ENCODE measurements around the gene MEGF10. TPM values are rescaled to one million over a fixed set of nuclear protein-coding genes. Genes with fewer than 3 reads are reported as not detected.

Gene MEGF10
- total and polyA plus RNA-seq, 2 of the 8 experiments (the other 6 are each of a cell fraction or from before 2014, with no cell fraction given): 38.2 to 53.1 TPM

- H3K4me1 ChIP-seq (replicated peaks in 1 of 4; ENCODE audit: control insufficient read depth in 3 of 4, insufficient read depth in 4 of 4, low read length in 3 of 4): peaks cover 6 to 19% (median 15%) of the 10 kb centered on the region in 4 experiments
- H3K4me2 ChIP-seq (ENCODE audit: insufficient read depth in 1 of 2, low read depth in 2 of 2, low read length in 2 of 2): peak overlapping the region; percentile 19 to 32; a peak in 2 of 4 replicates
- H2BK5ac ChIP-seq (ENCODE audit: low read depth, low read length): no peak overlapping the region
- ChIA-PET POLR2A (ENCODE audit: partially characterized antibody) (interaction anchor here (1.1 to 1.2 kb wide), 2 partner anchors 16 to 28 kb away, joined by 3 to 4 read pairs; no protein-coding TSS in a partner anchor), CTCF (ENCODE audit: partially characterized antibody) (interaction anchor here (1.1 to 2.6 kb wide), 6 partner anchors 8 to 199 kb away, joined by 3 to 9 read pairs (median 5); no protein-coding TSS in a partner anchor)
- no peak overlapping the region for H3K56ac ChIP-seq (replicated peaks; ENCODE audit: insufficient read length, low read depth, low read length)
- no peaks in the 10 kb centered on the region for H4K20me1 ChIP-seq (replicated peaks in 1 of 2; ENCODE audit: control insufficient read depth in 1 of 2, insufficient read depth in 2 of 2, low read length in 2 of 2)
- no peak overlapping the region for H3K4ac ChIP-seq (replicated peaks; ENCODE audit: insufficient read length, low read depth, low read length)
- no peaks in the 10 kb centered on the region for H3K9me3 ChIP-seq (ENCODE audit: insufficient read depth in 2 of 2, low read depth in 1 of 2, low read length in 1 of 2)
- H2BK120ac ChIP-seq (replicated peaks; ENCODE audit: low read depth, low read length): peak overlapping the region; percentile 52
- 0 out of 2 replicates have a peak, but pooled peaks cover under 1% of the 10 kb centered on the region for H3K79me1 ChIP-seq (ENCODE audit: low read depth, low read length)
- H3K27ac ChIP-seq (ENCODE audit: low read depth, low read length): peak overlapping the region; percentile 6; the same call in 1 of the 2 replicates
- no peaks in the 10 kb centered on the region for H3K36me3 ChIP-seq (ENCODE audit: control insufficient read depth in 2 of 4, insufficient read depth in 4 of 4, low read length in 3 of 4)
- H2BK20ac ChIP-seq (ENCODE audit: low read length): no peak overlapping the region
- H3K27me3 ChIP-seq (replicated peaks in 1 of 4; ENCODE audit: control insufficient read depth in 3 of 4, extremely low read depth in 1 of 4, insufficient read depth in 3 of 4, low read length in 3 of 4): no peaks in the 10 kb centered on the region
- WGBS, 2 experiments (ENCODE audit: extremely low coverage in 1 of 2, insufficient coverage in 1 of 2, insufficient read length in 1 of 2, insufficient replicate concordance in 2 of 2, low coverage in 1 of 2, low lambda C conversion rate in 2 of 2, missing lambda C conversion rate in 1 of 2): 18% methylated on average over 6 of the region's 6 CpGs; no CpG with 5 or more reads in 1 of the 2 experiments
- no peak overlapping the region; a peak in 1 of 8 replicates for H3K4me3 ChIP-seq (ENCODE audit: extremely low read depth in 1 of 4, insufficient read depth in 2 of 4, low read depth in 3 of 4, low read length in 4 of 4)
- no peak overlapping the region for H3K9ac ChIP-seq (replicated peaks in 1 of 4; ENCODE audit: extremely low read depth in 1 of 4, low read depth in 3 of 4, low read length in 3 of 4)
- no peak overlapping the region for H3K18ac ChIP-seq (ENCODE audit: extremely low read depth, low read length)
- H2BK15ac ChIP-seq (ENCODE audit: low read length): no peak overlapping the region
- FAIRE-seq: peak; percentile 88
- H2AFZ ChIP-seq (ENCODE audit: low read length): no peak overlapping the region
- H2AK5ac ChIP-seq (ENCODE audit: low read depth, low read length): no peak overlapping the region
- H4K91ac ChIP-seq (replicated peaks; ENCODE audit: insufficient read length, low read length): no peak overlapping the region
- peaks cover 0 to 74% of the 10 kb centered on the region in 2 experiments; a peak in 2 of 4 replicates for H3K79me2 ChIP-seq (ENCODE audit: control insufficient read depth in 1 of 2, insufficient read depth in 2 of 2, low read length in 2 of 2)
- no peak overlapping the region for H3K23ac ChIP-seq (ENCODE audit: insufficient read length)
- H3K14ac ChIP-seq (ENCODE audit: insufficient read length): no peak overlapping the region
- no peak overlapping the region for H2BK12ac ChIP-seq (ENCODE audit: low read depth, low read length)
- H4K5ac ChIP-seq (ENCODE audit: insufficient read length, low read depth, low read length): no peak overlapping the region
- H3K23me2 ChIP-seq (ENCODE audit: low read depth, low read length): no peaks in the 10 kb centered on the region
- no peak for DNase-seq (ENCODE audit: low read depth in 1 of 2, low spot score in 2 of 2)
- H4K8ac ChIP-seq (ENCODE audit: extremely low read depth, insufficient read depth, low read length): no peak overlapping the region
- TF ChIP-seq TEAD4 (IDR thresholded peaks at IDR 0.05; ENCODE audit: low read depth, low read length) (0 out of 2 replicates have a peak, but pooled peaks have one; percentile 17), MAX (IDR thresholded peaks at IDR 0.05) (0 out of 2 replicates have a peak, but pooled peaks have one; percentile 10), EP300 (IDR thresholded peaks at IDR 0.05; ENCODE audit: borderline replicate concordance in 1 of 2, low read depth in 2 of 2, low read length in 2 of 2) (peak in 1 of 2 experiments; percentile 70; a peak in 1 of 3 replicates)
These were observed 17.3 kb downstream of the MEGF10 start for GRCh38 chr5:127307868-127308267.

Data from H1 (cell line).